ENCODE data around the gene LYPD5. TPM values are rescaled to one million over a fixed set of nuclear protein-coding genes. Genes with fewer than 3 reads are reported as not detected.

The LYPD5 gene
- total and polyA plus RNA-seq, 2 of the 8 experiments (the other 6 are each of a cell fraction or from before 2014, with no cell fraction given) = 0.74 to 4.3 TPM

- no peak for TF ChIP-seq BCL11A (IDR thresholded peaks at IDR 0.05; ENCODE audit: low read depth in 2 of 2, low read length in 2 of 2)
Observed at GRCh38 chr19:43768273-43769050, 33.8 kb downstream of the LYPD5 start (continued).
